Mononuclear cell (primary cell): Measurements from ENCODE around the gene TMPRSS13. TPM values are rescaled to one million over a fixed set of nuclear protein-coding genes. Genes with fewer than 3 reads are reported as not detected.
"Not testable (repeated sequence)": the region's sequence is repeated elsewhere in the genome, so short reads cannot be mapped to it uniquely, and the experiment has no call there.

ENCODE experiments used
- H3K27me3 ChIP-seq: 2 replicates; pipeline ENCODE4 v1.6.0; 2011; ENCODE audit warnings: low read length, control low read depth; ENCODE audit not compliant: insufficient read depth
- H3K4me1 ChIP-seq: 2 replicates; pipeline ENCODE4 v1.5.1; 2011; ENCODE audit warnings: mild to moderate bottlenecking, low read length, control low read depth; ENCODE audit not compliant: insufficient read depth
- H3K4me3 ChIP-seq: 2 replicates; pipeline ENCODE4 v1.5.1; 2011; ENCODE audit warnings: mild to moderate bottlenecking, low read length, moderate library complexity
- H3K9me3 ChIP-seq: 2 replicates; pipeline ENCODE4 v1.5.1; 2011; ENCODE audit warnings: low read depth, mild to moderate bottlenecking, control low read depth, low read length
- total RNA-seq: library from RNA; depleted of rRNA; stranded (reverse); fragments of >200 nt; gene quantifications from one replicate; pipeline ENCODE4 v1.2.3, GENCODE V29; 2012

The TMPRSS13 gene
- total RNA-seq, 1 donor, result 0.73 TPM

DNA sequence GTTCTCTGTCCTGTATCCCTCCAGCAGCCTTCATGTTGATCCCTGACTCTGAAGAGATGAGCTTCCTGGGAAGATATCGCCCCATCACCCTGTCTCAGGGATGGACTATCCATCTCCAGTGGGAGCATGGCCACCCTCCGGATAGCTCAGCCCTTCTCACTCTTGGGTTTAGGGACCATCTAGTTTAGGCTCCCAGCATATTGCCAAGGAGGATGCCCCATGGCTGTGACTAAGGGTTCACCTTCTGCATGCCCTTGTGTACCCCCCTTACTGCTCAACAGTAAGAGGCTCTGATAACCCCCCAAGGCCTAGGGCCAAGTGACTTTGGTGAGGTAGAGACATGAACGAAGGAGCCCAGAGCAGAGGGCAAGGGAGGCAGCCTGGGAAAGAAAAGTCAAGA, 1.3 kb downstream of the TMPRSS13 start:
- H3K4me3 ChIP-seq, result no peak overlapping the region
- no peaks in the 10 kb centered on the region for H3K9me3 ChIP-seq
- H3K4me1 ChIP-seq, result peaks cover 32% of the 10 kb centered on the region
- H3K27me3 ChIP-seq, result no peaks in the 10 kb centered on the region

DNA sequence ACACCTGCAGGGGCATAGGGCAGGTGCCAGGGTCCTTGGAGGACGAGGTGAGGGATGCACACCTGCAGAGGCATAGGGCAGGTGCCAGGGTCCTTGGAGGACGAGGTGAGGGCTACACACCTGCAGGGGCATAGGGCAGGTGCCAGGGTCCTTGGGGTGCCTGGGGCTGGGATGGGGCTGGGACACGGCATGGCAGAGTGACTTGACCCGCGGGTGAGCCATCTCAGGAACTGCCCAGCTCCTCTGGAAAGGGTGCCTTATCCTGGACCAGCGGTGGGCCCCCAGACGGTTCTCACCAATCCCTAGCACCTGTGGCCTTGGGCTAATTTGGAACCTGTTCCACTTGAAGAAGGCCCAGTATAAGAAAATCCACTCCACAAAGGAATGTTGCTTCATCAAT, 3.0 kb downstream of the TMPRSS13 start:
- not testable (repeated sequence) for H3K9me3 ChIP-seq, H3K27me3 ChIP-seq, H3K4me3 ChIP-seq
- peaks cover 24% of the 10 kb centered on the region for H3K4me1 ChIP-seq

GRCh38 chr11:117925198-117925925, 3.8 kb downstream of the TMPRSS13 start:
- no peaks in the 10 kb centered on the region for H3K27me3 ChIP-seq
- H3K9me3 ChIP-seq, result no peaks in the 10 kb centered on the region
- H3K4me1 ChIP-seq, result peaks cover 16% of the 10 kb centered on the region
- no peak overlapping the region for H3K4me3 ChIP-seq

DNA sequence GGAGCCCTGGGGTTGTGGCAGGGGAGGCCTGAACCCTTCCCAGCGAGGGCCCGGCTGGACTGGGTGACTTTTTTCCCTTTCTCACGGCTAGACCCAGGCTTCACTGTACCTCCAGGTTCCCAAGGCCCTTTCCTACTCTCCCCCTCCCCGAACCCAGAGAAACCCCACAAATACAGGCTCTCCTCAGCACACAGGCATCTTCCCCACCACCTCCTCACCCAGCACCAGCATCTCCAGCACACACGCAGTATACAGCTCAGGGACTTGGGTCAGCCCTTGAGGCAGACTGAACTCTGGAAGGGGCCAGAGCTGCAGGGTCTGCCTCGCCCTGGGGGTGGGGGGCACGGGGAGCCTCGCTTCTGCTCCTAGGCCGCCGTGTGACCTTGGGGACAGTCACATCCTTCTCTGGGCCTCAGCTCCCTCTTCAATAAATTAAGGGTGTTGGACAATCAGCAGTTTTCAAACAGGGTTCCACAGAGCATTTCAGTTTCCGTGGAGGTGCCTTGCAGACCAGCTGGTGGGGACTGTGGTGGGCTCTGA, 4.5 kb downstream of the TMPRSS13 start:
- Histone ChIP-seq H3K27me3 (no peaks in the 10 kb centered on the region), H3K9me3 (no peaks in the 10 kb centered on the region), H3K4me1 (peaks cover 13% of the 10 kb centered on the region), H3K4me3 (no peak overlapping the region)

GRCh38 chr11:117923773-117924172, 5.4 kb downstream of the TMPRSS13 start:
- Histone ChIP-seq H3K4me3 (no peak overlapping the region), H3K27me3 (no peaks in the 10 kb centered on the region), H3K4me1 (peaks cover 3% of the 10 kb centered on the region), H3K9me3 (no peaks in the 10 kb centered on the region)

GRCh38 chr11:117923275-117923674, 5.9 kb downstream of the TMPRSS13 start:
- Histone ChIP-seq H3K4me1 (peaks cover 3% of the 10 kb centered on the region), H3K9me3 (no peaks in the 10 kb centered on the region), H3K4me3 (no peak overlapping the region), H3K27me3 (no peaks in the 10 kb centered on the region)

DNA sequence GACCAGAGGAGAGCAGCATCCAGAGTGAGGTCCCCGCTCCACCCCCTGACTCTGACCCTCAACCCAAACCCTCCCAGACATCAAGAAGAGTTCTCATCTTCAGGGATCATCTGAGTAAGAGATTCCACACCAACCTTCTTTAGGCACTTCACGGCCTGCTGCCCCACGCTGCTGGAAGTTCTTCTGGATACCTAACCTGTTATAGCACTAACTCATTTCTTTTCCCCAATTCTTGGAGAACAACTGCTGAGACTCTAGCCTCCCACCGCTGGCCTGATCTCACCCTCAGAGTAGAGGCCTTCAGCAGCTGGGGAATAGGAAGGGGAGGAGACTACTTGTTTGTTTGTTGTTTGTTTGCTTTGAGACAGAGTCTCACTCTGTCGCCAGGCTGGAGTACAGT, 7.3 kb downstream of the TMPRSS13 start:
- Histone ChIP-seq H3K27me3 (no peaks in the 10 kb centered on the region), H3K4me1 (peaks cover 3% of the 10 kb centered on the region), H3K9me3 (no peaks in the 10 kb centered on the region), H3K4me3 (no peak overlapping the region)

GRCh38 chr11:117921456-117921855, 7.7 kb downstream of the TMPRSS13 start:
- Histone ChIP-seq H3K4me3 (no peak overlapping the region), H3K9me3 (no peaks in the 10 kb centered on the region)

DNA sequence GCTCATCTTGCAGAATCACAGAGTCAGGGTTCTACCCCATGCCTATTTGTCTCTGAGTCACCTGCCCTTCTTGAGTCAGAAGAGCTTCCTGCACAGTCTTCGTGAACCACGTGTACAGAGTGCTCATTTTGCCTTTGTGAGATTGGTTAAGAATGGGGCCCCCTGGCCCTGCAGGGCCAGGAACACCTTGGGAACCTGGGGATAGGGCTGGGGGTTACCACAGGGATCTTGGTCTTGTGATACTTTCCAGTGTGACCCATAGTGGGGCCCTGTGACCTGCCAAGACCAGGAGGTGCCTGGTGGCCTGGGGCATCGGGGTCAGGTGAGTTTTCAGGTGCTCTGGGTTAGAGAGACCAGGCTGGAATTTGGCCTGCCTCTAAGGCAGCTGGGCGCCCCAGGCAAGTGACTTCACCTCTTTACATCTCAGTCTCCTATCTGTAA, 9.4 kb downstream of the TMPRSS13 start:
- H3K9me3 ChIP-seq, result no peaks in the 10 kb centered on the region
- no peak overlapping the region for H3K4me3 ChIP-seq
- peaks cover 3% of the 10 kb centered on the region for H3K4me1 ChIP-seq
- H3K27me3 ChIP-seq, result no peaks in the 10 kb centered on the region

More at GRCh38 chr11:117921456-117921855, 7.7 kb downstream of the TMPRSS13 start:
- H3K4me1 ChIP-seq, result peaks cover 3% of the 10 kb centered on the region
- no peaks in the 10 kb centered on the region for H3K27me3 ChIP-seq

DNA sequence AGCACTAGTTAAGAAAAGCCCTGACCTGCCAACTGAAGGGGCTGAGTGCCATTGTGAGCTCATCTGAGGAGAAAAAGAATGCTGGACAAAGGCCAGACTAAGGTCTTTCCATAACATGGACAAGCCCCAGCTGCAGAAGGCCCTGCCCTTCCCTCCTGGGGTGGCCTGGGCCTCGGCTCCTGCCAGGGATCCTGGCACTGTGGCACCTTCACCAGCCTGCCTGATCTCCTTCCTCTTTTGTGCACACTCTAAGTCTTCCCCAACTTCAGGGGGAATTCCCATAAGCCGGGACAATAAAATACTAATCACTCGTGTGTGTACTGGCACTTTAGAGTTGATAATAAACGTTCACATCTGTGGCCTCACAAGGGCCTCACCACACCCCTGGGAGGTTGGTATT, 9.9 kb downstream of the TMPRSS13 start:
- peaks cover 3% of the 10 kb centered on the region for H3K4me1 ChIP-seq
- no peaks in the 10 kb centered on the region for H3K27me3 ChIP-seq
- H3K4me3 ChIP-seq, result no peak overlapping the region
- H3K9me3 ChIP-seq, result no peaks in the 10 kb centered on the region

- no peak overlapping the region for H3K4me3 ChIP-seq
- peaks cover 3% of the 10 kb centered on the region for H3K4me1 ChIP-seq
- no peaks in the 10 kb centered on the region for H3K9me3 ChIP-seq
Measured at GRCh38 chr11:117918366-117919255, 10.6 kb downstream of the TMPRSS13 start.

DNA sequence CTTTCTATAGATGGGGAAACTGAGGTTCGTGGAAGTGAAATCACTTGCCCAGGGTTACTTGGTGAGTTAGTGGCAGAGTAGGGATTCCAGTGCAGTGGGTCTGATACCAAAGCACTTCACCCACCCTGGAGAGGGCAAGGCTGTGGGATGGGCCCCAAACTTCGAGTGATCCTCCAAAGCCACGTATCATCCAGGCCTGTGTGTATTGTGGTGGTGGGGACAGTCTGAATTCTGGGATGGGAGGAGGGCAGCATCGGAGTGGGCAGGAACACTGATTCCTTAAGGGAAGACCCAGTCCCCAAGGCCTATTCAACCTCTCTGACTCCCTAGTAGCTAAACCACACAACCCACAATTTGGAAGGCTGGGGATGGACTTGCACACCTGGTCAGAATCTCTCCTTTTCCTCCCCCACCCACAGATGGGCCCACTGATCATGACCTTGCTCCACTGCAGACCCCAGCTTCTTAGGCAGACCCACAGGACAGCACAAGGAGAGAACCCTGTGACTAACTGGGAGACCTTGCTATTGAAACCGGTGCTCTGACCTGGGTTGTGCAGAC, 11.5 kb downstream of the TMPRSS13 start:
- peaks cover 3% of the 10 kb centered on the region for H3K4me1 ChIP-seq
- H3K9me3 ChIP-seq, result no peaks in the 10 kb centered on the region
- H3K4me3 ChIP-seq, result no peak overlapping the region
- no peaks in the 10 kb centered on the region for H3K27me3 ChIP-seq

More at GRCh38 chr11:117918366-117919255, 10.6 kb downstream of the TMPRSS13 start:
- no peaks in the 10 kb centered on the region for H3K27me3 ChIP-seq

DNA sequence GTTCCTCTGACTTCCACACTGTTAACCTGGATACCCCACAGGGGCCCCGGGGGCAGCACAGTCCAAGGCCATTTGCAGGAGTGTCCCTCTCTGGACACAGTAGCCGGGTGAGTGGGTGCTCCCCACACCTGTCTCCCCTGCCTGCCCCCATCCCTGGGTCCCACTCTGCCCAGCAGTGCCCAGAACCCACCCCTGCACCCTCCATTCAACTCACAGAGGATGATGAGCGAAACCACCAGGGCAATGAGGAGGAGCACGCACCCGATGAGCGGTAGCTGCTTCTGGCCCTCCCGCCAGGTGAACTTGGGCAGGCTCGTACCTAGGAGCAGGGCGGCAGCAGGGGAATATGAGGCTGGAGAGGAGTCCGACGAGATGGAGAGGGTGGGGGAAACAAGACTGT, 12.2 kb downstream of the TMPRSS13 start:
- peaks cover 3% of the 10 kb centered on the region for H3K4me1 ChIP-seq
- no peak overlapping the region for H3K4me3 ChIP-seq
- H3K9me3 ChIP-seq, result no peaks in the 10 kb centered on the region
- H3K27me3 ChIP-seq, result no peaks in the 10 kb centered on the region

DNA sequence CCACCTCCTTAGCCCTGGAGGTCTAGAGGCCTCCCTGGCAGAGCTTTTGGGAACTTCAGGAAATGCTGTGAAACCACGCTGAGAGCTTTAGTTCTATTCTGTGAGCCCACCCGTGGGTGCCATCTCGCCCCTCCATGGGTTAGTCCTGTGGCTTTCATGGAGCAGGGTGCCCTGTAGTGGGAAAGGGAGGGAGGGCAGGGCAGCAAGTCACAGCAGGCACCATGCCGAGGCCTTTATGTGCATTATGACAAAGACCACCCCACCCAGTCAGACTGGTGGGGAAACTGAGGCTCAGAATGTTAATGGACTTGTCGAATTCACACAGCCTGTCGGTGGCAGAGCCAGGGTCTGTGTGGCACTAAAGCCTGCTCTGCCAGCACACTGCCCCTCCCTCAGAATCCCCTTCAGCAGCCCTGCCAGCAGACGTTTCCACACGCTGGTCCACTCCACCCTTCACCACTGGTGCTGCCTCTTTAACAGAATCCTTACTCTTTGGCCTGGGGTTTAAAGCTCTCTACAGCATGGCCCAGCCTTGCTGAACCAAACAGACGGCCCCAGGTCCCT, 13.4 kb downstream of the TMPRSS13 start:
- Histone ChIP-seq H3K27me3 (no peaks in the 10 kb centered on the region), H3K9me3 (no peaks in the 10 kb centered on the region), H3K4me1 (peaks cover 3% of the 10 kb centered on the region), H3K4me3 (no peak overlapping the region)
